Neutrophil (primary cell): ENCODE results near the gene MMD2.
"Not testable (repeated sequence)": the region's sequence is repeated elsewhere in the genome, so short reads cannot be mapped to it uniquely, and the experiment has no call there.

Experiments used
- H3K27ac ChIP-seq: fragments of 200-600 bp; sonication (generic); 2 replicates; pipeline ENCODE4 v1.5.1; 2016; ENCODE audit warnings: mild to moderate bottlenecking, moderate library complexity
- H3K27me3 ChIP-seq: fragments of 200-600 bp; sonication (generic); 2 replicates; pipeline ENCODE4 v1.6.0; 2016; ENCODE audit warnings: mild to moderate bottlenecking
- H3K36me3 ChIP-seq: fragments of 200-600 bp; sonication (generic); 2 replicates; pipeline ENCODE4 v1.5.1; 2017
- H3K4me1 ChIP-seq, 2 experiments: fragments of 200-600 bp in 1 of 2; sonication (generic) in 1 of 2; 1 replicate in 1 of 2; 2 replicates in 1 of 2; pipeline versions ENCODE4 v1.5.1 to v1.6.1; 2013 to 2016; ENCODE audit warnings: low read depth in 1 of 2, low read length in 1 of 2, mild to moderate bottlenecking in 1 of 2, moderate library complexity in 1 of 2; ENCODE audit not compliant: control insufficient read depth in 1 of 2, insufficient read depth in 1 of 2
- H3K4me3 ChIP-seq, 2 experiments: fragments of 200-600 bp in 1 of 2; sonication (generic) in 1 of 2; 1 replicate in 1 of 2; 2 replicates in 1 of 2; pipeline ENCODE4 v1.5.1; 2013 to 2016; ENCODE audit warnings: low read depth in 1 of 2, low read length in 1 of 2, mild to moderate bottlenecking in 1 of 2, moderate library complexity in 1 of 2
- H3K9me3 ChIP-seq: fragments of 200-600 bp; sonication (generic); 2 replicates; pipeline ENCODE4 v1.5.1; 2016
- CTCF ChIP-seq: fragments of 200-600 bp; sonication (generic); IDR thresholded peaks from 2 replicates; pipeline ENCODE4 v1.5.1; 2016; ENCODE audit warnings: antibody characterized with exemption

The MMD2 gene

GRCh38 chr7:4904346-4904745 lies 54.6 kb downstream of the MMD2 start:
- Histone ChIP-seq H3K27ac (no peak overlapping the region), H3K4me3 (no peak overlapping the region), H3K36me3 (no peaks in the 10 kb centered on the region), H3K27me3 (no peaks in the 10 kb centered on the region), H3K4me1 (no peaks in the 10 kb centered on the region), H3K9me3 (no peaks in the 10 kb centered on the region)
- TF ChIP-seq CTCF: no peak

- Histone ChIP-seq H3K9me3 (no peaks in the 10 kb centered on the region), H3K4me3 (no peak overlapping the region), H3K27me3 (no peaks in the 10 kb centered on the region), H3K27ac (no peak overlapping the region), H3K36me3 (no peaks in the 10 kb centered on the region), H3K4me1 (no peaks in the 10 kb centered on the region)
- TF ChIP-seq CTCF: no peak
Observed at GRCh38 chr7:4895766-4896165, 63.2 kb downstream of the MMD2 start.

- no peaks in the 10 kb centered on the region for H3K4me1 ChIP-seq
- TF ChIP-seq CTCF: no peak
- H3K27me3 ChIP-seq: peaks cover 3% of the 10 kb centered on the region
- H3K27ac ChIP-seq: no peak overlapping the region
- no peaks in the 10 kb centered on the region for H3K36me3 ChIP-seq
- no peaks in the 10 kb centered on the region for H3K9me3 ChIP-seq
- no peak overlapping the region for H3K4me3 ChIP-seq
Observed at GRCh38 chr7:4894482-4894881, 64.5 kb downstream of the MMD2 start.

GRCh38 chr7:4893929-4894475 lies 65.0 kb downstream of the MMD2 start:
- Histone ChIP-seq H3K36me3 (no peaks in the 10 kb centered on the region), H3K4me3 (no peak overlapping the region), H3K9me3 (no peaks in the 10 kb centered on the region), H3K4me1 (no peaks in the 10 kb centered on the region), H3K27me3 (peaks cover 5% of the 10 kb centered on the region), H3K27ac (no peak overlapping the region)
- no peak for TF ChIP-seq CTCF

- not testable (repeated sequence) for H3K4me3 ChIP-seq, H3K9me3 ChIP-seq, H3K36me3 ChIP-seq, H3K27ac ChIP-seq, H3K4me1 ChIP-seq
- peaks cover 10% of the 10 kb centered on the region for H3K27me3 ChIP-seq
Observed at GRCh38 chr7:4893188-4893587, 65.8 kb downstream of the MMD2 start.

- H3K36me3 ChIP-seq, H3K27ac ChIP-seq, H3K4me1 ChIP-seq, H3K4me3 ChIP-seq, H3K9me3 ChIP-seq: not testable (repeated sequence)
- peaks cover 11% of the 10 kb centered on the region for H3K27me3 ChIP-seq
Observed at GRCh38 chr7:4891522-4891921, 67.5 kb downstream of the MMD2 start.

- Histone ChIP-seq H3K27ac (no peak overlapping the region), H3K9me3 (no peaks in the 10 kb centered on the region), H3K4me3 (no peak overlapping the region), H3K4me1 (no peaks in the 10 kb centered on the region), H3K36me3 (no peaks in the 10 kb centered on the region), H3K27me3 (peaks cover 22% of the 10 kb centered on the region)
- TF ChIP-seq CTCF: no peak
Observed at GRCh38 chr7:4889682-4890081, 69.3 kb downstream of the MMD2 start.
